NCI-H524 treated with DMSO at 0.1 percent for 48 hours (cell line): ENCODE results near the gene COX4I1.

ENCODE experiments used
- DNase-seq: peaks from one replicate; lab custom pipeline; 2025; lab: John Stamatoyannopoulos, UW

The COX4I1 gene

GRCh38 chr16:85799497-85800320, at the start of gene COX4I1, which contains the start of gene EMC8:
Gene COX4I1 (plus strand): TSS chr16:85799695. CDS start chr16:85801206, 1,511 bp downstream.
Gene EMC8 (minus strand): TSS chr16:85799544. CDS start chr16:85799295, 249 bp downstream.
- peak; percentile 74 for DNase-seq

GRCh38 chr16:85749771-85750145, 49.7 kb upstream of the COX4I1 start:
- DNase-seq, result no peak

- DNase-seq, result no peak
These were observed 49.2 kb upstream of the COX4I1 start for GRCh38 chr16:85750146-85750826.

GRCh38 chr16:85750827-85751697, 48.4 kb upstream of the COX4I1 start, which contains the start of gene C16orf74:
Gene C16orf74 (minus strand): TSS chr16:85751096. CDS start chr16:85735217, 15,879 bp downstream.
- DNase-seq, result no peak

GRCh38 chr16:85751698-85752501, 47.6 kb upstream of the COX4I1 start:
- DNase-seq, result no peak

GRCh38 chr16:85752511-85753420, 46.7 kb upstream of the COX4I1 start:
- no peak for DNase-seq

GRCh38 chr16:85753559-85753958, 45.9 kb upstream of the COX4I1 start:
- no peak for DNase-seq

GRCh38 chr16:85753976-85754375, 45.5 kb upstream of the COX4I1 start:
- DNase-seq, result no peak

GRCh38 chr16:85754413-85754812, 45.1 kb upstream of the COX4I1 start:
- no peak for DNase-seq

DNA sequence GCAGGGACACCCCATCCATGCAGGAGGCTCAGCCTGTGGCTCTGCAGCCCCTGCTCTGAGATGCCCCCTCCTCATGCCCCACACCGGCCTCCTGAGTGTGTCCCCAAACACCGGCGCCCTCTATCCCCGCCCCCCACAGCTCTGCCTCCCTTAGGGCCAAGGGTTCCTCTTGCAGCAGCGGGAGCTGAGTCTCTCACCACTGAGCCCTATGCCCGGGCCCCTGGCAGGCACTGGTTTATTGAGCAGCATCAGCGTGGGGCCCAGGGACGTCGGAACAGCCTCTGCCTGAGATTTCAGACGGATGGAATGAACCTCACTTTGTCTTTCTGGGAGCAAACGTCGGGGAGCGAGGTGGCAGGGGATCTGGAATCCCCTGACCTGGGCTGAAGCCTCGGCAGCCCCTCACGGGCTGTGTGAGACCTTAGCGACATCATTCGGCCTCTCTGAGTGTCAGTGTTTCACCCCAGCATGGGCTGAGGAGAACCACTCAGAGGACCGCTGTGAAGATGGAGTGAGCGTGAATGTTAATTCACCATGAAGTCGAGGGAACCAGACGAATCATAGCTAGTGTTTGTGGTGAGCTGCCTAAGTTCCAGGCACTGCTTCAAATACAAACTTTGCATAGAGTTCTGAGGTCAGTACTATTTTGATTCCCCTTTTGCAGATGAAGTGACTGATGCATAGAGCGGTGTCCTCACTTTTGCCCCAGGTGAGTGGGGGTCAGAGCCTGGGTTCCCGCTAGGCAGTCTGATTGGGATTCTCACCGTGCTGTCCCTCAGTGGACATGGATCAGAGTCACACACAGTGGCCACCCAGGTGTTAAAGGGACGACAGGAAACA, 43.3 kb upstream of the COX4I1 start:
- DNase-seq, result no peak

GRCh38 chr16:85757341-85757822, 42.1 kb upstream of the COX4I1 start:
- DNase-seq, result no peak

DNA sequence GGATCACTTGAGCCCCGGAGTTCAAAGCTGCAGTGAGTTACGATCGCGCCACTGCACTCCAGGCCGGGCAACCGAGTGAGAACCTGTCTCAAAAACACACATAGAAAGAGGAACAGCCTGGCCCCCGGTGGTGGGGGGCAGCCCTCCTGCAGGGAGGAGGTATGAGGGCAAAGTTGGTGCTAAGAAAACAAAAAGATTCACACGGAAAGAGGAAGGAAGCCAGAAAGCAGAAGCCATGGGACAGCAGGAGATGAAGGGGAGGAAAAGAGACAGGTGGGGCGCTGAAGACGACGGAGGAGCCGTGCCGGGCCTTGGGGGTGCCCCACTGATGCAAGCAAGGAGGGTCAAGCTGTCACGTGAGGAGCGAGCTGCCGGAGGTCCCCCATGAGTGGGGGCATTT, 40.4 kb upstream of the COX4I1 start:
- DNase-seq, result no peak

- DNase-seq, result no peak
These were observed 39.7 kb upstream of the COX4I1 start for GRCh38 chr16:85759631-85760419.

- DNase-seq, result no peak
These were observed 37.6 kb upstream of the COX4I1 start for GRCh38 chr16:85761861-85762260.

DNA sequence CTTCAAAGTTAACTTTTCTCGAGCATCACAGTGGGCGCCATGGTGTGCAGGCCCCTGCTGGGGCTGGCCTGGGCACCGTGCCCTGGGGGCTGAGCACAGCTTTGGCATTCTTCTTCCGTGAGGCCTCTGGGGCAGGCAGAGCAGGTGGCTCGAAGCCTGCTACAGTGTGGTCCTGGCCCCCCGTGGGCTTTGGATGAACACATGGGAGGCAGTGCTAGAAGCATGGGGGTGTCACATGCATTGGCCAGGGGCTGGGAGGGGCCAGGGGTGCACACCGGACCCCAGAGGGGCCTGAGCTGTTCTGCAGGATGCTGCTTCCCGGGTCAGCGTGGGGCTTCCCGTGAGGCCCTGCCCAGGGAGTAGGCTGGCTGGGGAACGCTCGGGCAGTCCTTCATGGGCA, 36.5 kb upstream of the COX4I1 start:
- DNase-seq, result no peak

GRCh38 chr16:85763616-85764015, 35.9 kb upstream of the COX4I1 start:
- DNase-seq, result no peak

DNA sequence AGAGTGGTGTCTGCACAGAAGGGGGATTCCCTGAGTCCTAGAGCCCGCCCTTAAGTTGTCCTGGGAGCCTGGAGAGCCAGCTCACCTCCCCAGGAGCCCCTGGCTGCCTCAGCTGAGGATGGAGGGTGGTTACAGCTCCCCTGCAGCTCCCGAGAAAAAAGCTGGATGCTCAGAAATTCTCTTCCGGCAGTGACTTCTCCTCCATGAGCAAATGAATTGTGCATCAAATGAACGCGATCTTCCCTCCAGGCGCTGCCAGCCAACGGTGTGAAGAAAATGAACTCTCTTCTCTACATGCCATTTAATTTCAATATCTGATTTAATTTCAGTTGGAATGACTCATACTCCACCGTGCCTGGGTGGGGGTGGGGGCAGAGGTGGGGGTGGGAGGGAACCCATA, 34.3 kb upstream of the COX4I1 start:
- no peak for DNase-seq

- no peak for DNase-seq
These were observed 33.7 kb upstream of the COX4I1 start for GRCh38 chr16:85765767-85766166.
